Effector CD4-positive, alpha-beta T cell (primary cell): ENCODE results near the gene TMEM185A.
"Not testable (repeated sequence)": the region's sequence is repeated elsewhere in the genome, so short reads cannot be mapped to it uniquely, and the experiment has no call there.

Source experiments
- DNase-seq: peaks from one replicate; pipeline ENCODE4 v3.0.0-alpha.2; 2020

The TMEM185A gene

GRCh38 chrX:149550454-149550853 lies 81.1 kb downstream of the TMEM185A start:
- not testable (repeated sequence) for DNase-seq

GRCh38 chrX:149549701-149550100 lies 81.9 kb downstream of the TMEM185A start, which contains the start of gene HSFX3:
Gene HSFX3 (minus strand): TSS chrX:149549924. CDS start chrX:149549852, 72 bp downstream.
- not testable (repeated sequence) for DNase-seq

GRCh38 chrX:149547782-149548181 lies 83.8 kb downstream of the TMEM185A start:
- not testable (repeated sequence) for DNase-seq

GRCh38 chrX:149546962-149547361 lies 84.6 kb downstream of the TMEM185A start:
- DNase-seq = not testable (repeated sequence)
